Activated CD4-positive, alpha-beta memory T cell treated with anti-CD3 and anti-CD28 coated beads for 36 hours (primary cell): ENCODE measurements around the gene LDAF1. TPM values are rescaled to one million over a fixed set of nuclear protein-coding genes. Genes with fewer than 3 reads are reported as not detected.

Experiments used
- CTCF ChIA-PET: fragments of 350-600 bp; sonication (Branson Sonifier 250); formaldehyde crosslinking; loops from one replicate; lab custom pipeline; 2021; ENCODE audit warnings: antibody characterized with exemption, inconsistent platforms; lab: Charles Lee
- POLR2A ChIA-PET: fragments of 350-600 bp; sonication (Branson Sonifier 250); formaldehyde crosslinking; loops from one replicate; lab custom pipeline; 2021; ENCODE audit warnings: antibody characterized with exemption; lab: Charles Lee
- DNase-seq: peaks from one replicate; pipeline ENCODE4 v3.0.0-alpha.2; 2020
- H3K27ac Mint-ChIP-seq: one replicate; pipeline ENCODE4 v1.8.0; 2021; ENCODE audit warnings: mixed read lengths
- H3K27me3 Mint-ChIP-seq: one replicate; pipeline ENCODE4 v1.8.0; 2021; ENCODE audit warnings: mixed read lengths
- H3K36me3 Mint-ChIP-seq: one replicate; pipeline ENCODE4 v1.8.0; 2021; ENCODE audit warnings: mixed read lengths
- H3K4me1 Mint-ChIP-seq: one replicate; pipeline ENCODE4 v1.8.0; 2021; ENCODE audit warnings: low read depth, mixed read lengths
- H3K4me3 Mint-ChIP-seq: one replicate; pipeline ENCODE4 v1.8.0; 2021; ENCODE audit warnings: mild to moderate bottlenecking, mixed read lengths
- H3K9me3 Mint-ChIP-seq: one replicate; pipeline ENCODE4 v1.8.0; 2021; ENCODE audit warnings: mixed read lengths
- intact Hi-C: fragments of 100-400 bp; cut with micrococcal nuclease; formaldehyde crosslinking; loops from one replicate; pipeline ENCODE4 v1.15.1; 2023
- total RNA-seq, 2 experiments: library from RNA; stranded (reverse); gene quantifications; one replicate each; pipeline ENCODE4 v1.2.3, GENCODE V29; 2021

Gene LDAF1
- total RNA-seq, 2 experiments from 2014 or later = 13.9 to 15.1 TPM

DNA sequence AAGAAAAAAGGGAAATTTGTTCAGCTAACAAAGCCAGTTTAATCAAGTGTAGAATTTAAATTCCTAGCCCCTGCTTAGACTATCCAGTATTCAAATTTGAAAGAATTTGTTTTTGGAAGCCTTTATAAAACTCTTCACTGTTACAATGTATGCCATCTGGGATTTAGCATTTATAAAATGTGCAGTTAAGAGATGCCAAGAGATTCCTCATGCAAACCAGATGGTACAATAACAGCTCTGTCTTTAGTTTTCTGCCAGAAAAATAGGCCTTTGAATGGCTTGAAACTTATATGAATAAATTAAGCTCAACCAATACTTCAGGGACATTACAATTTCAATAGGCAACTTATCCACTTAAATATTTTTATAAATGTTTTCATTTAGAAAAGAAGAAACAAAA, 68.3 kb downstream of the LDAF1 start:
- Mint-ChIP-seq H3K4me3 (no peak overlapping the region), H3K9me3 (no peaks in the 10 kb centered on the region), H3K27me3 (peaks cover 35% of the 10 kb centered on the region), H3K27ac (no peak overlapping the region), H3K36me3 (no peaks in the 10 kb centered on the region), H3K4me1 (peaks cover 6% of the 10 kb centered on the region)
- POLR2A ChIA-PET = no interaction called here
- no peak for DNase-seq
- intact Hi-C loops = no loop called here
- CTCF ChIA-PET = no interaction called here

- CTCF ChIA-PET = no interaction called here
- Mint-ChIP-seq H3K27me3 (peaks cover 34% of the 10 kb centered on the region), H3K4me3 (no peak overlapping the region), H3K9me3 (no peaks in the 10 kb centered on the region), H3K27ac (no peak overlapping the region), H3K4me1 (peaks cover 6% of the 10 kb centered on the region), H3K36me3 (no peaks in the 10 kb centered on the region)
- POLR2A ChIA-PET = no interaction called here
- intact Hi-C loops = no loop called here
- DNase-seq = no peak
Observed at GRCh38 chr16:21227866-21228265, 69.4 kb downstream of the LDAF1 start.

GRCh38 chr16:21228361-21228872, 69.9 kb downstream of the LDAF1 start:
- peaks cover 34% of the 10 kb centered on the region for H3K27me3 Mint-ChIP-seq
- POLR2A ChIA-PET = no interaction called here
- DNase-seq = no peak
- no peak overlapping the region for H3K4me3 Mint-ChIP-seq
- no peak overlapping the region for H3K27ac Mint-ChIP-seq
- no peaks in the 10 kb centered on the region for H3K36me3 Mint-ChIP-seq
- H3K9me3 Mint-ChIP-seq = no peaks in the 10 kb centered on the region
- intact Hi-C loops = no loop called here
- CTCF ChIA-PET = no interaction called here
- H3K4me1 Mint-ChIP-seq = peaks cover 6% of the 10 kb centered on the region

Other genes with a start within 250 kb of the LDAF1 start
- not detected for gene DNAH3, start 7.8 kb upstream of the LDAF1 start, total RNA-seq
- gene ZP2, start 52.9 kb downstream of the LDAF1 start, total RNA-seq = not detected
- not detected for gene ANKS4B, start 75.0 kb downstream of the LDAF1 start, total RNA-seq
- not detected for gene CRYM, start 119.6 kb downstream of the LDAF1 start, total RNA-seq